Stimulated activated CD4-positive, alpha-beta T cell treated with anti-CD3 and anti-CD28 coated beads, Interleukin-4, amount 100 ng/mL, for 4 hours (primary cell): ENCODE measurements around the gene ELOVL5.
A peak's percentile ranks its signal among the peaks of the same experiment; 100 is the strongest.
"Not testable (repeated sequence)": the region's sequence is repeated elsewhere in the genome, so short reads cannot be mapped to it uniquely, and the experiment has no call there.

ENCODE experiments used
- DNase-seq, 2 experiments: peaks; one replicate each; pipeline ENCODE4 v3.0.0-alpha.2; 2020

Gene ELOVL5

GRCh38 chr6:53348371-53349208, at the start of gene ELOVL5:
Gene ELOVL5 (minus strand): TSS chr6:53348950. CDS start chr6:53295699, 53,251 bp downstream.
- DNase-seq = peak; percentile 97

- no peak for DNase-seq
These were observed 48.5 kb upstream of the ELOVL5 start for GRCh38 chr6:53397283-53397682.

GRCh38 chr6:53395986-53396385, 47.2 kb upstream of the ELOVL5 start:
- no peak for DNase-seq

GRCh38 chr6:53394704-53395103, 46.0 kb upstream of the ELOVL5 start:
- DNase-seq = no peak

- DNase-seq = no peak
These were observed 42.4 kb upstream of the ELOVL5 start for GRCh38 chr6:53391170-53391569.

GRCh38 chr6:53390010-53390409, 41.3 kb upstream of the ELOVL5 start:
- no peak for DNase-seq

- not testable (repeated sequence) for DNase-seq
These were observed 39.9 kb upstream of the ELOVL5 start for GRCh38 chr6:53388615-53389014.

- DNase-seq = no peak
These were observed 33.7 kb upstream of the ELOVL5 start for GRCh38 chr6:53382421-53382820.

GRCh38 chr6:53378208-53378607, 29.5 kb upstream of the ELOVL5 start:
- DNase-seq = no peak

- no peak for DNase-seq
These were observed 29.0 kb upstream of the ELOVL5 start for GRCh38 chr6:53377793-53378192.

- no peak for DNase-seq
These were observed 28.5 kb upstream of the ELOVL5 start for GRCh38 chr6:53377289-53377688.

- no peak for DNase-seq
These were observed 28.0 kb upstream of the ELOVL5 start for GRCh38 chr6:53376661-53377226.

- no peak for DNase-seq
These were observed 27.1 kb upstream of the ELOVL5 start for GRCh38 chr6:53375847-53376246.

GRCh38 chr6:53373638-53374037, 24.9 kb upstream of the ELOVL5 start:
- DNase-seq = no peak

- no peak for DNase-seq
These were observed 21.2 kb upstream of the ELOVL5 start for GRCh38 chr6:53369876-53370515.

- no peak for DNase-seq
These were observed 20.3 kb upstream of the ELOVL5 start for GRCh38 chr6:53369051-53369450.

- no peak for DNase-seq
These were observed 17.4 kb upstream of the ELOVL5 start for GRCh38 chr6:53366128-53366641.

- DNase-seq = no peak
These were observed 14.8 kb upstream of the ELOVL5 start for GRCh38 chr6:53363341-53364079.

GRCh38 chr6:53361549-53362031, 12.8 kb upstream of the ELOVL5 start:
- peak in 1 of 2 experiments; percentile 26 for DNase-seq

- no peak for DNase-seq
These were observed 11.6 kb upstream of the ELOVL5 start for GRCh38 chr6:53360093-53360912.

GRCh38 chr6:53359843-53360092, 11.0 kb upstream of the ELOVL5 start:
- no peak for DNase-seq
